ENCODE measurements around the gene CYP3A4. TPM values are rescaled to one million over a fixed set of nuclear protein-coding genes. Genes with fewer than 3 reads are reported as not detected.

CYP3A4 gene
- total and polyA plus RNA-seq, 2 of the 13 experiments (the other 11 are each of a cell fraction or from before 2014, with no cell fraction given): 0.11 to 0.24 TPM

- peak; percentile 73 for TF ChIP-seq ARID3A (IDR thresholded peaks at IDR 0.05; ENCODE audit: low read depth, low read length)
- 0 out of 2 replicates have a peak, but pooled peaks have one; percentile 21 for TF ChIP-seq ZNF264 (CRISPR knock-in tag; IDR thresholded peaks at IDR 0.05)
- TF ChIP-seq NR2C2 (CRISPR knock-in tag; IDR thresholded peaks at IDR 0.05; ENCODE audit: borderline replicate concordance): peak; percentile 19; the same call in 1 of the 2 replicates
- no peak for TF ChIP-seq DBP (CRISPR knock-in tag; IDR thresholded peaks at IDR 0.05; ENCODE audit: not compliant biosample characterization)
- TF ChIP-seq TCF7 (IDR thresholded peaks at IDR 0.05; ENCODE audit: low read depth): peak; percentile 58
- TF ChIP-seq ZNF20 (CRISPR knock-in tag; IDR thresholded peaks at IDR 0.05): no peak
- no peak for TF ChIP-seq EEA1 (CRISPR knock-in tag; IDR thresholded peaks at IDR 0.05; ENCODE audit: borderline replicate concordance)
- peak; percentile 94 for TF ChIP-seq TFAP4 (IDR thresholded peaks at IDR 0.05; ENCODE audit: borderline replicate concordance, low read depth)
- peak; percentile 63 for TF ChIP-seq POGZ (CRISPR knock-in tag; IDR thresholded peaks at IDR 0.05)
- 0 out of 2 replicates have a peak, but pooled peaks have one; percentile 37 for TF ChIP-seq ERF (CRISPR knock-in tag; IDR thresholded peaks at IDR 0.05)
- peak; percentile 76 for TF ChIP-seq ELF3 (CRISPR knock-in tag; IDR thresholded peaks at IDR 0.05)
- TF ChIP-seq BRD4 (CRISPR knock-in tag; IDR thresholded peaks at IDR 0.05): no peak
- no peak for TF ChIP-seq ZNF274 (CRISPR knock-in tag; IDR thresholded peaks at IDR 0.05)
- 0 out of 2 replicates have a peak, but pooled peaks have one; percentile 42 for TF ChIP-seq THRA (CRISPR knock-in tag; IDR thresholded peaks at IDR 0.05; ENCODE audit: borderline replicate concordance)
- TF ChIP-seq SOX5 (CRISPR knock-in tag; IDR thresholded peaks at IDR 0.05; ENCODE audit: borderline replicate concordance): peak; percentile 64; the same call in 1 of the 2 replicates
- peak; percentile 47; the same call in 1 of the 2 replicates for TF ChIP-seq ZNF12 (CRISPR knock-in tag; IDR thresholded peaks at IDR 0.05)
- TF ChIP-seq HNF4A (CRISPR knock-in tag; IDR thresholded peaks at IDR 0.05): peak; percentile 91
- no peak for TF ChIP-seq ZNF839 (CRISPR knock-in tag; IDR thresholded peaks at IDR 0.05; ENCODE audit: borderline replicate concordance)
- TF ChIP-seq NFIB (CRISPR knock-in tag; IDR thresholded peaks at IDR 0.05; ENCODE audit: borderline replicate concordance): no peak
- no peak for TF ChIP-seq KLF12 (CRISPR knock-in tag; IDR thresholded peaks at IDR 0.05; ENCODE audit: borderline replicate concordance)
- peak; percentile 79; the same call in 1 of the 2 replicates for TF ChIP-seq ZNF614 (CRISPR knock-in tag; IDR thresholded peaks at IDR 0.05; ENCODE audit: borderline replicate concordance)
- peak; percentile 88 for TF ChIP-seq ARID5B (CRISPR knock-in tag; IDR thresholded peaks at IDR 0.05)
- 0 out of 2 replicates have a peak, but pooled peaks have one; percentile 41 for TF ChIP-seq RCOR2 (CRISPR knock-in tag; IDR thresholded peaks at IDR 0.05)
These were observed 11.4 kb downstream of the CYP3A4 start (continued) for GRCh38 chr7:99772565-99772964.

All from HepG2 (cell line).